ENCODE measurements around the gene ZNF614. TPM values are rescaled to one million over a fixed set of nuclear protein-coding genes. Genes with fewer than 3 reads are reported as not detected.
"Not testable (repeated sequence)": the region's sequence is repeated elsewhere in the genome, so short reads cannot be mapped to it uniquely, and the experiment has no call there.

The ZNF614 gene
- total RNA-seq, 1 donor from 2014 or later = 5.5 TPM

DNA sequence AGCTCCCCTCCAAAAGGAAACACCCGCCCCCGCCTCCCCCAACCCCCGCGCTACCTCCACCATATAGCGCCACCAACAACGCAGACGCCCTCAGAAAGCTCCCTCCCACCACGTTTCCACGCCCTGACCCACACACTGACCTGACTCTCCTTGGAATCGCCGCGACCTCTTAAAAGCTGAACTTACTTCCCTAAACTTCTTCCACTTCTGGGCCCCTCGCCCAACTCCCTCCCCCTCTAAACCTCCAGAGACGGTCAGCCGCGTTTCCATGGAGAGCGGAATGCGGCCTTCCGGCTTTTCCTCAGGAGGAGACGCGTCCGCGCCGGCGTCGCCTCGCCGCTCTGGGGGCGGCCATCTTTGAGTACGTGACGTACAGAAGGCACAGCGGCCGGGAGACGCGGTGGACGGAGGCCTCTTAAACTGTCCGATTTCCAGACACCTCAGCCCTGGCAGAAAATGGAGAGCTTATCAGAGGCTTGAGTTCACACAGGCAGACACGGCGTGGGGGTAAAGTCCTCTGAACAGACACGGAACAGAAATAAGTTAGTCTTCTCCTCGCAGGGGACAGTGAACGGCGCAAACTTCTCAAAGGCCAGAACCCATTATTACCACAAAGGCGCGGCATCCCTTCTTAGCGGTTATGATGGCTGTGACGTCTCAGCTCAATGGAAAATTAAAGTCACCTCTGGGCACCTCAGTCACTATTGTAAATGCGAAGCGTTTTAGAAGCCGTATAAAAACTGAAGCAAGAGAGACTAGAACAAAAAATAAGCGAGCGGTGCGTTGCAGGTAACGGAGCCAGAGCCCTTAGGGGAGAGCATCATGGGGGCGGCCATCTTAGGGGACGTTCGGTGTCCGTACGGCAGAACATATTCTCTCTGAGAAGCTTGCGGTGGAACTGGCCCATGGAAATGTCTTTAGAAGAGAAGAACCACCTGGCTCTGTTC, 20.6 kb upstream of the ZNF614 start, which contains the start of gene ZNF432:
Gene ZNF432, minus strand, starts transcription at position 284 of the 947 bp plus-strand sequence. CDS start 1,970 bp downstream, outside the sequence.
- H3K9me3 ChIP-seq (replicated peaks) = peaks cover 39% of the 10 kb centered on the region
- H3K4me1 ChIP-seq = peaks cover 20% of the 10 kb centered on the region
- H3K36me3 ChIP-seq = peaks cover 54% of the 10 kb centered on the region
- intact Hi-C loops (cut with micrococcal nuclease) = no loop called here
- H3K27me3 ChIP-seq (ENCODE audit: low read depth) = no peaks in the 10 kb centered on the region
- peak within 1 kb of the TSS; percentile 73 for H3K4me3 ChIP-seq
- TF ChIP-seq, protein P1, sequence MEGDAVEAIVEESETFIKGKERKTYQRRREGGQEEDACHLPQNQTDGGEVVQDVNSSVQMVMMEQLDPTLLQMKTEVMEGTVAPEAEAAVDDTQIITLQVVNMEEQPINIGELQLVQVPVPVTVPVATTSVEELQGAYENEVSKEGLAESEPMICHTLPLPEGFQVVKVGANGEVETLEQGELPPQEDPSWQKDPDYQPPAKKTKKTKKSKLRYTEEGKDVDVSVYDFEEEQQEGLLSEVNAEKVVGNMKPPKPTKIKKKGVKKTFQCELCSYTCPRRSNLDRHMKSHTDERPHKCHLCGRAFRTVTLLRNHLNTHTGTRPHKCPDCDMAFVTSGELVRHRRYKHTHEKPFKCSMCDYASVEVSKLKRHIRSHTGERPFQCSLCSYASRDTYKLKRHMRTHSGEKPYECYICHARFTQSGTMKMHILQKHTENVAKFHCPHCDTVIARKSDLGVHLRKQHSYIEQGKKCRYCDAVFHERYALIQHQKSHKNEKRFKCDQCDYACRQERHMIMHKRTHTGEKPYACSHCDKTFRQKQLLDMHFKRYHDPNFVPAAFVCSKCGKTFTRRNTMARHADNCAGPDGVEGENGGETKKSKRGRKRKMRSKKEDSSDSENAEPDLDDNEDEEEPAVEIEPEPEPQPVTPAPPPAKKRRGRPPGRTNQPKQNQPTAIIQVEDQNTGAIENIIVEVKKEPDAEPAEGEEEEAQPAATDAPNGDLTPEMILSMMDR (IDR thresholded peaks at IDR 0.05; ENCODE audit: borderline replicate concordance) = no peak
- H3K27ac ChIP-seq (replicated peaks) = peak within 1 kb of the TSS; percentile 97
- DNase-seq = peak; percentile 94

GRCh38 chr19:52039169-52039568, 11.0 kb upstream of the ZNF614 start:
- TF ChIP-seq, protein P1 (IDR thresholded peaks at IDR 0.05; ENCODE audit: borderline replicate concordance) = no peak
- Histone ChIP-seq H3K27ac (replicated peaks) (no peak overlapping the region), H3K9me3 (replicated peaks) (peaks cover 93% of the 10 kb centered on the region), H3K36me3 (peaks cover 93% of the 10 kb centered on the region), H3K4me3 (no peak overlapping the region), H3K27me3 (ENCODE audit: low read depth) (no peaks in the 10 kb centered on the region), H3K4me1 (no peaks in the 10 kb centered on the region)
- DNase-seq = no peak
- intact Hi-C loops (cut with micrococcal nuclease) = no loop called here

GRCh38 chr19:52034051-52034728, 6.0 kb upstream of the ZNF614 start:
- H3K4me3 ChIP-seq = no peak overlapping the region
- TF ChIP-seq, protein P1 (IDR thresholded peaks at IDR 0.05; ENCODE audit: borderline replicate concordance) = no peak
- H3K4me1 ChIP-seq = no peaks in the 10 kb centered on the region
- H3K27ac ChIP-seq (replicated peaks) = no peak overlapping the region
- DNase-seq = no peak
- peaks cover 83% of the 10 kb centered on the region for H3K36me3 ChIP-seq
- H3K9me3 ChIP-seq (replicated peaks) = peaks cover 91% of the 10 kb centered on the region
- no peaks in the 10 kb centered on the region for H3K27me3 ChIP-seq (ENCODE audit: low read depth)
- intact Hi-C loops (cut with micrococcal nuclease) = no loop called here

GRCh38 chr19:52028780-52029123, 573 bp upstream of the ZNF614 start:
- intact Hi-C loops (cut with micrococcal nuclease) = no loop called here
- TF ChIP-seq, protein P1 (IDR thresholded peaks at IDR 0.05; ENCODE audit: borderline replicate concordance) = no peak
- Histone ChIP-seq H3K4me3 (peak overlapping the region; percentile 86), H3K9me3 (replicated peaks) (peaks cover 55% of the 10 kb centered on the region), H3K27me3 (ENCODE audit: low read depth) (no peaks in the 10 kb centered on the region), H3K36me3 (peaks cover 55% of the 10 kb centered on the region), H3K4me1 (peaks cover 18% of the 10 kb centered on the region), H3K27ac (replicated peaks) (peak overlapping the region; percentile 96)
- no peak for DNase-seq

GRCh38 chr19:52026255-52026990, 1.8 kb downstream of the ZNF614 start:
- H3K27me3 ChIP-seq (ENCODE audit: low read depth); DNase-seq; intact Hi-C loops (cut with micrococcal nuclease); H3K27ac ChIP-seq (replicated peaks): not testable (repeated sequence)
- peaks cover 18% of the 10 kb centered on the region for H3K4me1 ChIP-seq
- peaks cover 55% of the 10 kb centered on the region for H3K9me3 ChIP-seq (replicated peaks)
- H3K4me3 ChIP-seq = peak overlapping the region; percentile 86
- H3K36me3 ChIP-seq = peaks cover 56% of the 10 kb centered on the region

DNA sequence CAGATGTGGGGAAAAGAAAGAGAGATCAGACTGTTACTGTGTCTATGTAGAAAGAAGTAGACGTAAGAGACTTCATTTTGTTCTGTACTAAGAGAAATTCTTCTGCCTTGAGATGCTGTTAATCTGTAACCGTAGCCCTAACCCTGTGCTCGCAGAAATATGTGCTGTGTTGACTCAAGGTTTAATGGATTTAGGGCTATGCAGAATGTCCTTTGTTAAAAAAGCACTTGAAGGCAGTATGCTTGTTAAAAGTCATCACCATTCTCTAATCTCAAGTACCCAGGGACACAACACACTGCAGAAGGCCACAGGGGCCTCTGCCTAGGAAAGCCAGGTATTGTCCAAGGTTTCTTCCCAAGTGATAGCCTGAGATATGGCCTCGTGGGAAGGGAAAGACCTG, 3.7 kb downstream of the ZNF614 start:
- H3K27me3 ChIP-seq (ENCODE audit: low read depth); intact Hi-C loops (cut with micrococcal nuclease); DNase-seq; H3K27ac ChIP-seq (replicated peaks); H3K4me3 ChIP-seq: not testable (repeated sequence)
- Histone ChIP-seq H3K36me3 (peaks cover 68% of the 10 kb centered on the region), H3K4me1 (peaks cover 26% of the 10 kb centered on the region), H3K9me3 (replicated peaks) (peaks cover 61% of the 10 kb centered on the region)

All from left ventricle myocardium inferior (tissue), 1 donor.